Upper lobe of left lung (tissue), 4 donors: ENCODE measurements around the gene CBLB.

Source experiments
- POLR2A ChIP-seq, 4 donors: fragments of 450-650 bp; IDR thresholded peaks; one replicate each; pipeline ENCODE4 v1.5.1; 2016 to 2017; ENCODE audit warnings: antibody characterized with exemption in 4 of 4, mild to moderate bottlenecking in 2 of 4
- POLR2AphosphoS5 ChIP-seq, 2 donors: sonication (generic); formaldehyde crosslinking; IDR thresholded peaks; one replicate each; pipeline ENCODE4 v1.5.1; 2017; ENCODE audit warnings: antibody characterized with exemption in 2 of 2
- TF ChIP-seq, protein P1 (sequence below), 6 experiments: fragments of 450-650 bp in 4 of 6; fragments of 200-600 bp in 2 of 6; sonication (generic) in 2 of 6; IDR thresholded peaks; one replicate each; pipeline ENCODE4 v1.5.1; 2016 to 2019; ENCODE audit warnings: antibody characterized with exemption in 6 of 6

DNA sequence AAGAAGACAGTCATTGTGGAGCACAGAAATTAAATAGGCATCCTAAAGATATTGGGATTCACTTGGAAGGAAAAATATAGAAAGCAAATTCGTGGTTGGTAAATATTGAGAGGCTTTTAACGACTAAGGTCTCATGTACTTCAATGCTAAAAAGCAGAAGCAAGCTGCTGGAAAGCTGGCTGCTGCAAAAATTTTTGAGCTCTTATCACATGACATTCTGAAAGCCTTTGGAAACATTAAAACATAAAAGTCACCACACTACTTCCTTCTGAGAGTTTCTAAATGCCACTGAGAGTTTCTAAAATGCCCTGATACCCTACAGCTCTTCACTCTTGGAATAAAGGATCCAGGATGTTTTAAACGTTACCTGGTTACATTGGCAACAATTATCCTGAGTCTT, 39.0 kb upstream of the CBLB start:
- TF ChIP-seq, protein P1, sequence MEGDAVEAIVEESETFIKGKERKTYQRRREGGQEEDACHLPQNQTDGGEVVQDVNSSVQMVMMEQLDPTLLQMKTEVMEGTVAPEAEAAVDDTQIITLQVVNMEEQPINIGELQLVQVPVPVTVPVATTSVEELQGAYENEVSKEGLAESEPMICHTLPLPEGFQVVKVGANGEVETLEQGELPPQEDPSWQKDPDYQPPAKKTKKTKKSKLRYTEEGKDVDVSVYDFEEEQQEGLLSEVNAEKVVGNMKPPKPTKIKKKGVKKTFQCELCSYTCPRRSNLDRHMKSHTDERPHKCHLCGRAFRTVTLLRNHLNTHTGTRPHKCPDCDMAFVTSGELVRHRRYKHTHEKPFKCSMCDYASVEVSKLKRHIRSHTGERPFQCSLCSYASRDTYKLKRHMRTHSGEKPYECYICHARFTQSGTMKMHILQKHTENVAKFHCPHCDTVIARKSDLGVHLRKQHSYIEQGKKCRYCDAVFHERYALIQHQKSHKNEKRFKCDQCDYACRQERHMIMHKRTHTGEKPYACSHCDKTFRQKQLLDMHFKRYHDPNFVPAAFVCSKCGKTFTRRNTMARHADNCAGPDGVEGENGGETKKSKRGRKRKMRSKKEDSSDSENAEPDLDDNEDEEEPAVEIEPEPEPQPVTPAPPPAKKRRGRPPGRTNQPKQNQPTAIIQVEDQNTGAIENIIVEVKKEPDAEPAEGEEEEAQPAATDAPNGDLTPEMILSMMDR (IDR thresholded peaks at IDR 0.05) = no peak
- TF ChIP-seq POLR2A (IDR thresholded peaks at IDR 0.05) (no peak), POLR2AphosphoS5 (IDR thresholded peaks at IDR 0.05) (no peak)
